K562 (cell line): ENCODE measurements around the gene RPS6KA4. TPM values are rescaled to one million over a fixed set of nuclear protein-coding genes. Genes with fewer than 3 reads are reported as not detected.

Experiments
- ATAC-seq: fragments of 200-7000 bp; cut with Tn5 transposase; 3 replicates; pipeline ENCODE4 v1.9.1; 2020; ENCODE audit warnings: moderate library complexity
- BruUV-seq: library from RNA; stranded (reverse); fragments of 400-500 nt; replicated peaks from 2 replicates; lab custom pipeline; 2021; lab: Mats Ljungman, UMichigan
- CTCF ChIA-PET: fragments of 300-600 bp; formaldehyde crosslinking; extraction: SDS; loops from one replicate; lab custom pipeline; 2021; ENCODE audit warnings: low intra/inter-chr PET ratio; lab: Yijun Ruan, JAX
- POLR2A ChIA-PET: fragments of 300-600, 350-650 bp; sonication (Branson Sonifier 250); formaldehyde crosslinking; extraction: SDS; loops from one replicate; lab custom pipeline; 2021; ENCODE audit warnings: antibody characterized with exemption, inconsistent platforms; lab: Yijun Ruan, JAX
- DNase-seq, 4 experiments: peaks; one replicate each; pipeline versions ENCODE4 v3.0.0 to v3.0.0-alpha.2; 2011 to 2018; ENCODE audit warnings: low spot score in 3 of 4, mixed read lengths in 3 of 4; ENCODE audit errors: extremely low read depth in 1 of 4
- FAIRE-seq: peaks from 2 replicates; lab custom pipeline; 2011; peaks lifted over from hg19 to GRCh38; lab: Jason Lieb, UNC
- H2AFZ ChIP-seq: 2 replicates; pipeline ENCODE4 v1.6.0; 2011; ENCODE audit warnings: low read depth, low read length, control low read depth, inconsistent platforms
- H3K27ac ChIP-seq: fragments of 200-600 bp; 3 replicates; pipeline ENCODE4 v1.8.0; 2011; ENCODE audit warnings: low read depth, mild to moderate bottlenecking, control low read depth, inconsistent platforms, low read length, moderate library complexity, mixed read lengths; ENCODE audit errors: extremely low read depth
- H3K27me3 ChIP-seq, 2 experiments: fragments of 300-600 bp in 1 of 2; 2 replicates in 1 of 2; 3 replicates in 1 of 2; pipeline versions ENCODE4 v1.6.0 to v1.8.0; 2011; ENCODE audit warnings: inconsistent platforms in 2 of 2, low read length in 2 of 2, mild to moderate bottlenecking in 1 of 2, mixed read lengths in 1 of 2, moderate library complexity in 1 of 2; ENCODE audit not compliant: control insufficient read depth in 2 of 2, insufficient read depth in 2 of 2
- H3K36me3 ChIP-seq: fragments of 300-600 bp; 3 replicates; pipeline ENCODE4 v1.8.0; 2011; ENCODE audit warnings: mild to moderate bottlenecking, low read length, inconsistent platforms; ENCODE audit not compliant: control insufficient read depth, insufficient read depth
- H3K4me1 ChIP-seq, 2 experiments: fragments of 200-600 bp in 1 of 2; replicated peaks in 1 of 2; 2 replicates in 1 of 2; 3 replicates in 1 of 2; pipeline versions ENCODE4 v1.5.1 to v1.8.0; 2011; ENCODE audit warnings: inconsistent platforms in 2 of 2, low read length in 2 of 2, mild to moderate bottlenecking in 1 of 2, mixed read lengths in 1 of 2, moderate library complexity in 1 of 2; ENCODE audit not compliant: control insufficient read depth in 2 of 2, insufficient read depth in 2 of 2
- H3K4me2 ChIP-seq: 2 replicates; pipeline ENCODE4 v1.6.1; 2011; ENCODE audit warnings: low read length, control low read depth, inconsistent platforms, mixed read lengths; ENCODE audit not compliant: insufficient read depth
- H3K4me3 ChIP-seq: fragments of 200-600 bp; sonication (generic), shearing (Covaris generic); 2 replicates; pipeline ENCODE4 v1.5.1; 2016; ENCODE audit warnings: control low read depth, inconsistent platforms
- H3K79me2 ChIP-seq: fragments of 200-600 bp; 3 replicates; pipeline ENCODE4 v1.8.0; 2011; ENCODE audit warnings: low read length, inconsistent platforms; ENCODE audit not compliant: control insufficient read depth, insufficient read depth
- H3K9ac ChIP-seq, 2 experiments: 2 replicates each; pipeline versions ENCODE4 v1.6.0 to v1.6.1; 2011; ENCODE audit warnings: low read depth in 2 of 2, low read length in 2 of 2, control low read depth in 1 of 2, inconsistent platforms in 1 of 2, mild to moderate bottlenecking in 1 of 2, mixed read lengths in 1 of 2; ENCODE audit not compliant: insufficient read depth in 1 of 2
- H3K9me1 ChIP-seq: one replicate; pipeline ENCODE4 v1.6.0; 2011; ENCODE audit warnings: inconsistent platforms, mild to moderate bottlenecking, low read length, moderate library complexity; ENCODE audit not compliant: control insufficient read depth, insufficient read depth
- H3K9me3 ChIP-seq: replicated peaks from 2 replicates; pipeline ENCODE4 v1.5.1; 2011; ENCODE audit warnings: low read depth, low read length, inconsistent platforms; ENCODE audit not compliant: control insufficient read depth, insufficient read depth
- H4K20me1 ChIP-seq: replicated peaks from 2 replicates; pipeline ENCODE4 v1.6.1; 2011; ENCODE audit warnings: low read length, inconsistent platforms, mixed read lengths; ENCODE audit not compliant: control insufficient read depth, insufficient read depth
- C11orf30 ChIP-seq: fragments of 450-650 bp; IDR thresholded peaks from 2 replicates; pipeline ENCODE4 v1.6.1; 2016; ENCODE audit warnings: low read depth, mild to moderate bottlenecking
- CBFB ChIP-seq: sonication (generic); formaldehyde crosslinking; IDR thresholded peaks from 2 replicates; pipeline ENCODE4 v1.4.0; 2020; ENCODE audit warnings: mild to moderate bottlenecking, missing genetic modification reagents
- CREB1 ChIP-seq, 2 experiments: sonication (generic) in 1 of 2; formaldehyde crosslinking in 1 of 2; IDR thresholded peaks; 2 replicates each; pipeline versions ENCODE4 v1.6.1 to v1.8.0; 2012 to 2022; ENCODE audit warnings: inconsistent platforms in 1 of 2, mild to moderate bottlenecking in 1 of 2, missing genetic modification reagents in 1 of 2, moderate library complexity in 1 of 2
- DIDO1 ChIP-seq: fragments of 450-650 bp; IDR thresholded peaks from 2 replicates; pipeline ENCODE4 v1.6.1; 2016; ENCODE audit warnings: low read depth, missing biosample characterization, missing genetic modification characterization
- E2F6 ChIP-seq, 2 experiments: IDR thresholded peaks; 2 replicates each; pipeline ENCODE4 v1.6.1; 2011; ENCODE audit warnings: borderline replicate concordance in 1 of 2, control low read depth in 1 of 2, low read depth in 1 of 2, low read length in 1 of 2, mild to moderate bottlenecking in 1 of 2, mixed read lengths in 1 of 2, moderate library complexity in 1 of 2; ENCODE audit not compliant: insufficient read depth in 1 of 2, insufficient read length in 1 of 2, poor library complexity in 1 of 2, severe bottlenecking in 1 of 2; ENCODE audit errors: extremely low read depth in 1 of 2
- FOXJ3 ChIP-seq: sonication (generic); formaldehyde crosslinking; IDR thresholded peaks from 2 replicates; pipeline ENCODE4 v1.4.0; 2020; ENCODE audit warnings: mild to moderate bottlenecking, missing genetic modification reagents
- KHSRP ChIP-seq: fragments of 450-650 bp; IDR thresholded peaks from 2 replicates; pipeline ENCODE4 v1.6.1; 2017
- LCOR ChIP-seq: sonication (generic); formaldehyde crosslinking; IDR thresholded peaks from 2 replicates; pipeline ENCODE4 v1.8.0; 2022; ENCODE audit warnings: mild to moderate bottlenecking, missing genetic modification reagents
- MAFK ChIP-seq: IDR thresholded peaks from 2 replicates; pipeline ENCODE4 v1.6.1; 2011; ENCODE audit warnings: low read length, improper control_type of control experiment
- MYC ChIP-seq, 2 experiments: fragments of 250-450 bp in 1 of 2; sonication (Bioruptor Pico) in 1 of 2; IDR thresholded peaks; 2 replicates each; pipeline versions ENCODE4 v1.5.1 to v1.6.1; 2012 to 2021; ENCODE audit warnings: low read depth in 2 of 2, borderline replicate concordance in 1 of 2, improper control_type of control experiment in 1 of 2, low read length in 1 of 2, mild to moderate bottlenecking in 1 of 2, moderate library complexity in 1 of 2
- NCOA4 ChIP-seq: fragments of 450-650 bp; IDR thresholded peaks from 2 replicates; pipeline ENCODE4 v1.6.1; 2018; ENCODE audit warnings: mild to moderate bottlenecking; ENCODE audit not compliant: partially characterized antibody
- NFATC3 ChIP-seq: fragments of 450-650 bp; IDR thresholded peaks from 2 replicates; pipeline ENCODE4 v1.6.1; 2017; ENCODE audit warnings: mild to moderate bottlenecking
- NR0B1 ChIP-seq: fragments of 450-650 bp; IDR thresholded peaks from one replicate; pipeline ENCODE4 v1.6.1; 2018; ENCODE audit warnings: mild to moderate bottlenecking, moderate library complexity; ENCODE audit not compliant: partially characterized antibody
- PTRF ChIP-seq: fragments of 450-650 bp; IDR thresholded peaks from 2 replicates; pipeline ENCODE4 v1.6.1; 2016; ENCODE audit warnings: mild to moderate bottlenecking, missing genetic modification characterization, missing compliant biosample characterization
- SMARCE1 ChIP-seq: fragments of 450-650 bp; IDR thresholded peaks from 2 replicates; pipeline ENCODE4 v1.7.1; 2016; ENCODE audit warnings: mild to moderate bottlenecking
- VEZF1 ChIP-seq: fragments of 200-800 bp; sonication (Bioruptor generic); IDR thresholded peaks from 2 replicates; pipeline ENCODE4 v1.6.1; 2017; ENCODE audit warnings: missing genetic modification characterization, missing compliant biosample characterization
- ZNF511 ChIP-seq: sonication (generic); formaldehyde crosslinking; IDR thresholded peaks from 2 replicates; pipeline ENCODE4 v1.8.0; 2022; ENCODE audit warnings: mild to moderate bottlenecking, missing genetic modification reagents
- ZNF785 ChIP-seq: fragments of 250-450 bp; sonication (Bioruptor Pico); IDR thresholded peaks from 2 replicates; pipeline ENCODE4 v1.4.0; 2020; ENCODE audit warnings: mild to moderate bottlenecking
- whole genome bisulfite sequencing: fragments of 100-300 bp; shearing (Covaris generic); methylation state at CpG from one replicate; pipeline ENCODE4 v1.1.6; 2016; ENCODE audit warnings: low coverage, mixed read lengths; ENCODE audit not compliant: insufficient coverage; ENCODE audit errors: missing lambda C conversion rate; 5-methylcytosine and 5-hydroxymethylcytosine counted together
- in situ Hi-C: fragments of 300-500 bp; cut with MboI; formaldehyde crosslinking; loops from 4 replicates; pipeline ENCODE4 v1.15.0; 2018; ENCODE audit warnings: inconsistent platforms, mixed read lengths
- intact Hi-C: fragments of 100-400 bp; cut with micrococcal nuclease; formaldehyde crosslinking; loops from 2 replicates; pipeline ENCODE4 v1.14.2; 2022
- polyA plus RNA-seq, 8 experiments: library from polyadenylated mRNA; depleted of rRNA in 4 of 8; stranded (reverse) in 5 of 8; unstranded in 3 of 8; fragments of >200 nt; fragmentation: Nextera tagmentation in 2 of 8; fragmentation: Illumina TruSeq in 1 of 8; extraction: Ambion mirVana in 2 of 8; extraction: Trizol in 1 of 8; gene quantifications; 2 replicates each; pipeline versions ENCODE4 v1.2.1 to v1.2.3, GENCODE V29; 2011 to 2014; ENCODE audit warnings: inconsistent platforms in 1 of 8, missing spikeins in 1 of 8
- total RNA-seq, 7 experiments: library from RNA; depleted of rRNA in 6 of 7; stranded (reverse); fragments of >200 nt in 6 of 7; fragmentation: Illumina TruSeq in 2 of 7; extraction: Trizol in 2 of 7; gene quantifications; 2 replicates each; pipeline versions ENCODE4 v1.2.1 to v1.2.3, GENCODE V29; 2011 to 2021; ENCODE audit warnings: low replicate concordance in 1 of 7

The RPS6KA4 gene
- total and polyA plus RNA-seq, 9 of the 15 experiments (the other 6 are each of a cell fraction or from before 2014, with no cell fraction given) = 0.15 to 23.8 (median 9.8) TPM

GRCh38 chr11:64358536-64358906 lies 441 bp upstream of the RPS6KA4 start:
- Histone ChIP-seq H3K27ac (peak overlapping the region; percentile 91), H3K9ac (peak overlapping the region; percentile 88 to 97), H2AFZ (peak overlapping the region; percentile 89), H3K4me3 (peak overlapping the region; percentile 81), H3K4me1 (peaks cover 34 to 68% of the 10 kb centered on the region in 2 experiments), H3K36me3 (peaks cover 38% of the 10 kb centered on the region; the same call in 2 of the 3 replicates), H3K9me1 (peaks cover 3% of the 10 kb centered on the region), H3K4me2 (peak overlapping the region; percentile 94), H3K27me3 (no peaks in the 10 kb centered on the region), H3K9me3 (no peaks in the 10 kb centered on the region), H4K20me1 (no peaks in the 10 kb centered on the region), H3K79me2 (peaks cover 24% of the 10 kb centered on the region)
- in situ Hi-C loops = loop anchor here (5.0 kb wide), 1 partner anchor 299 kb away; no protein-coding TSS in a partner anchor
- WGBS = 7% methylated on average over 7 of the region's 7 CpGs
- CTCF ChIA-PET = no interaction called here
- intact Hi-C loops = loop anchor here (5.0 kb wide), 7 partner anchors 49 to 289 kb away; partner anchors contain the start of genes FERMT3 and STIP1
- BruUV-seq = TSS peak; percentile 89
- POLR2A ChIA-PET = interaction anchor here (0.5 to 1.3 kb wide), 3 partner anchors 9 to 518 kb away, joined by 4 to 5 read pairs (median 4); no protein-coding TSS in a partner anchor
- FAIRE-seq (no peak), ATAC-seq (peak; percentile 2), DNase-seq (no peak)
- TF ChIP-seq CREB1 (IDR thresholded peaks at IDR 0.05) (no peak), CREB1 (CRISPR knock-in tag; IDR thresholded peaks at IDR 0.05) (no peak), PTRF (tag) (no peak), DIDO1 (no peak), VEZF1 (CRISPR knock-in tag) (peak; percentile 7; the same call in 1 of the 2 replicates), FOXJ3 (CRISPR knock-in tag) (no peak), CBFB (CRISPR knock-in tag) (no peak), MYC (IDR thresholded peaks at IDR 0.05; ENCODE audit: low read depth, low read length) (no peak), MYC (CRISPR knock-in tag; IDR thresholded peaks at IDR 0.05; ENCODE audit: borderline replicate concordance, low read depth) (peak; percentile 61; the same call in 1 of the 2 replicates), NR0B1 (no peak), LCOR (CRISPR knock-in tag) (0 out of 2 replicates have a peak, but pooled peaks have one; percentile 29), NCOA4 (no peak), KHSRP (no peak), SMARCE1 (0 out of 2 replicates have a peak, but pooled peaks have one; percentile 20), C11orf30 (no peak), E2F6 (IDR thresholded peaks at IDR 0.05; ENCODE audit: borderline replicate concordance in 1 of 2, extremely low read depth in 1 of 2, insufficient read depth in 1 of 2, insufficient read length in 1 of 2, low read depth in 1 of 2, low read length in 1 of 2, poor library complexity in 1 of 2, severe bottlenecking in 1 of 2) (peak in 1 of 2 experiments; percentile 1), NFATC3 (no peak), ZNF785 (CRISPR knock-in tag) (no peak), ZNF511 (CRISPR knock-in tag) (0 out of 2 replicates have a peak, but pooled peaks have one; percentile 3), MAFK (no peak)
